SK-N-SH treated with all-trans-retinoic acid at 6 μM for 48 hours (cell line): ENCODE measurements around the gene IQGAP3.

Experiments
- ARNTL ChIP-seq: fragments of 450-650 bp; formaldehyde crosslinking; IDR thresholded peaks from 2 replicates; pipeline ENCODE4 v1.5.0; 2020; ENCODE audit warnings: low read depth, mild to moderate bottlenecking, moderate library complexity, borderline replicate concordance
- ISL1 ChIP-seq: fragments of 250-450 bp; sonication (Bioruptor Pico); IDR thresholded peaks from 2 replicates; pipeline ENCODE4 v2.1.2; 2022; ENCODE audit warnings: mild to moderate bottlenecking, moderate library complexity
- OSR1 ChIP-seq: fragments of 250-450 bp; sonication (Bioruptor Pico); IDR thresholded peaks from 2 replicates; pipeline ENCODE4 v1.8.0; 2022; ENCODE audit warnings: moderate library complexity, mild to moderate bottlenecking, inconsistent platforms
- PATZ1 ChIP-seq: fragments of 250-450 bp; sonication (Bioruptor Pico); IDR thresholded peaks from 2 replicates; pipeline ENCODE4 v1.8.0; 2020; ENCODE audit warnings: mild to moderate bottlenecking, moderate library complexity, borderline replicate concordance
- TCF4 ChIP-seq: fragments of 250-450 bp; sonication (Bioruptor Pico); IDR thresholded peaks from 2 replicates; pipeline ENCODE4 v1.8.0; 2021; ENCODE audit warnings: mild to moderate bottlenecking, moderate library complexity, borderline replicate concordance
- ZC3H10 ChIP-seq: fragments of 250-450 bp; sonication (Bioruptor Pico); IDR thresholded peaks from 2 replicates; pipeline ENCODE4 v1.5.1; 2021; ENCODE audit warnings: mild to moderate bottlenecking, moderate library complexity
- ZFP30 ChIP-seq: fragments of 450-650 bp; formaldehyde crosslinking; IDR thresholded peaks from 2 replicates; pipeline ENCODE4 v1.5.0; 2022; ENCODE audit warnings: mild to moderate bottlenecking, moderate library complexity
- ZNF565 ChIP-seq: fragments of 450-650 bp; formaldehyde crosslinking; conservative IDR thresholded peaks from 2 replicates; pipeline ENCODE4 v1.5.0; 2020; ENCODE audit warnings: low read depth, mild to moderate bottlenecking, moderate library complexity
- ZNF8 ChIP-seq: fragments of 450-650 bp; formaldehyde crosslinking; IDR thresholded peaks from 2 replicates; pipeline ENCODE4 v1.5.0; 2020; ENCODE audit warnings: mild to moderate bottlenecking, moderate library complexity
- TF ChIP-seq, protein P1 (sequence below): fragments of 250-450 bp; sonication (Bioruptor Pico); IDR thresholded peaks from 2 replicates; pipeline ENCODE4 v1.5.1; 2021; ENCODE audit warnings: mild to moderate bottlenecking, moderate library complexity

DNA sequence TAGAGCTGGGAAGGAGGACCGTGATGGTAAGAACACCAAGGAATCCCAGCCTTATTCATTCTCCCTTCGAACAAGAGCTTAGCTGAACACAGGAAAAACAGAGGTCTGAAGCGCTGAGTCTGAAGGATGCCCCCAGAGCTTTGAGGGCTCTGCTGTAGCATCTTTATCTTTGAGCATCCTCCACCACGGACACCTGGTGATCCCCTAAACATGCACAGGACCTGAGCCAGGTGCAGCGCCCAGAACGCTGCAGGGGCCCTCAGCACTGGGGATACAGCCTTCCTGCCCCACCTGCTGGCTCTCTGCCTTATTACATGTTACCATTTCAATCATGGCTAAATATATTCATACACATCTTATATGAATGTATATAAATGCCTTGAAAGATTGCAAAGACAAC lies 36.6 kb upstream of the IQGAP3 start:
- no peak for TF ChIP-seq ZNF8
- TF ChIP-seq, protein P1, sequence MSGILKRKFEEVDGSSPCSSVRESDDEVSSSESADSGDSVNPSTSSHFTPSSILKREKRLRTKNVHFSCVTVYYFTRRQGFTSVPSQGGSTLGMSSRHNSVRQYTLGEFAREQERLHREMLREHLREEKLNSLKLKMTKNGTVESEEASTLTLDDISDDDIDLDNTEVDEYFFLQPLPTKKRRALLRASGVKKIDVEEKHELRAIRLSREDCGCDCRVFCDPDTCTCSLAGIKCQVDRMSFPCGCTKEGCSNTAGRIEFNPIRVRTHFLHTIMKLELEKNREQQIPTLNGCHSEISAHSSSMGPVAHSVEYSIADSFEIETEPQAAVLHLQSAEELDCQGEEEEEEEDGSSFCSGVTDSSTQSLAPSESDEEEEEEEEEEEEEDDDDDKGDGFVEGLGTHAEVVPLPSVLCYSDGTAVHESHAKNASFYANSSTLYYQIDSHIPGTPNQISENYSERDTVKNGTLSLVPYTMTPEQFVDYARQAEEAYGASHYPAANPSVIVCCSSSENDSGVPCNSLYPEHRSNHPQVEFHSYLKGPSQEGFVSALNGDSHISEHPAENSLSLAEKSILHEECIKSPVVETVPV, result no peak
- no peak for TF ChIP-seq ZC3H10 (CRISPR knock-in tag)
- TF ChIP-seq ZFP30 (CRISPR knock-in tag), result no peak
- TF ChIP-seq ARNTL (CRISPR knock-in tag), result no peak
- TF ChIP-seq TCF4 (CRISPR knock-in tag), result no peak
- TF ChIP-seq ISL1 (CRISPR knock-in tag), result no peak
- TF ChIP-seq OSR1 (CRISPR knock-in tag), result no peak
- no peak for TF ChIP-seq PATZ1 (CRISPR knock-in tag)
- TF ChIP-seq ZNF565 (CRISPR knock-in tag), result no peak
